GM12892 (cell line): ENCODE measurements around the gene DPP4.

Source experiments
- DNase-seq: peaks from one replicate; pipeline ENCODE4 v3.0.0; 2011; ENCODE audit not compliant: insufficient read length
- FAIRE-seq: peaks from 2 replicates; lab custom pipeline; 2011; peaks lifted over from hg19 to GRCh38; lab: Jason Lieb, UNC
- POLR2A ChIP-seq: IDR thresholded peaks from 2 replicates; pipeline ENCODE4 v1.6.1; 2011; ENCODE audit warnings: low read depth, low read length, control low read depth
- POLR2AphosphoS5 ChIP-seq: IDR thresholded peaks from 2 replicates; pipeline ENCODE4 v1.6.1; 2011; ENCODE audit warnings: low read depth, low read length, control low read depth
- TAF1 ChIP-seq: IDR thresholded peaks from 2 replicates; pipeline ENCODE4 v1.6.1; 2011; ENCODE audit warnings: low read depth, mild to moderate bottlenecking, control low read depth, low read length, borderline replicate concordance

DPP4 gene

GRCh38 chr2:161975813-161976160, 98.2 kb downstream of the DPP4 start:
- FAIRE-seq (no peak), DNase-seq (no peak)
- TF ChIP-seq POLR2A (no peak), TAF1 (no peak), POLR2AphosphoS5 (no peak)

- FAIRE-seq: no peak
- DNase-seq: no peak
- TF ChIP-seq POLR2AphosphoS5 (no peak), TAF1 (no peak), POLR2A (no peak)
These were observed 98.8 kb downstream of the DPP4 start for GRCh38 chr2:161975062-161975812.

GRCh38 chr2:161974461-161974860, 99.6 kb downstream of the DPP4 start:
- no peak for FAIRE-seq

GRCh38 chr2:161972866-161973265, 101.1 kb downstream of the DPP4 start:
- no peak for FAIRE-seq
- TF ChIP-seq POLR2A: no peak
- no peak for TF ChIP-seq POLR2AphosphoS5
- TF ChIP-seq TAF1: no peak
- DNase-seq: no peak

More at GRCh38 chr2:161974461-161974860, 99.6 kb downstream of the DPP4 start:
- no peak for DNase-seq
- TF ChIP-seq TAF1 (no peak), POLR2AphosphoS5 (no peak), POLR2A (no peak)

- FAIRE-seq (no peak), DNase-seq (no peak)
- TF ChIP-seq POLR2A (no peak), TAF1 (no peak), POLR2AphosphoS5 (no peak)
These were observed 101.8 kb downstream of the DPP4 start for GRCh38 chr2:161972232-161972631.

GRCh38 chr2:161971551-161971950, 102.5 kb downstream of the DPP4 start:
- no peak for TF ChIP-seq POLR2AphosphoS5
- TF ChIP-seq POLR2A: no peak
- no peak for TF ChIP-seq TAF1
- no peak for DNase-seq
- no peak for FAIRE-seq

GRCh38 chr2:161969159-161969558, 104.9 kb downstream of the DPP4 start:
- DNase-seq: no peak
- FAIRE-seq: no peak
- no peak for TF ChIP-seq POLR2A
- no peak for TF ChIP-seq POLR2AphosphoS5
- no peak for TF ChIP-seq TAF1

- TF ChIP-seq TAF1 (no peak), POLR2AphosphoS5 (no peak), POLR2A (no peak)
- FAIRE-seq: no peak
- no peak for DNase-seq
These were observed 108.0 kb downstream of the DPP4 start for GRCh38 chr2:161965994-161966393.

GRCh38 chr2:161964160-161964559, 109.9 kb downstream of the DPP4 start:
- FAIRE-seq (no peak), DNase-seq (no peak)
- TF ChIP-seq TAF1 (no peak), POLR2A (no peak), POLR2AphosphoS5 (no peak)

GRCh38 chr2:161962160-161962559, 111.9 kb downstream of the DPP4 start:
- no peak for TF ChIP-seq POLR2AphosphoS5
- TF ChIP-seq POLR2A: no peak
- FAIRE-seq: no peak
- DNase-seq: no peak

- no peak for TF ChIP-seq POLR2AphosphoS5
- no peak for TF ChIP-seq POLR2A
- TF ChIP-seq TAF1: no peak
- FAIRE-seq (no peak), DNase-seq (no peak)
These were observed 113.0 kb downstream of the DPP4 start for GRCh38 chr2:161961061-161961460.

- TF ChIP-seq POLR2AphosphoS5 (no peak), POLR2A (no peak), TAF1 (no peak)
- DNase-seq (no peak), FAIRE-seq (no peak)
These were observed 117.3 kb downstream of the DPP4 start for GRCh38 chr2:161956738-161957137.

GRCh38 chr2:161955211-161955610, 118.8 kb downstream of the DPP4 start:
- FAIRE-seq (no peak), DNase-seq (no peak)
- TF ChIP-seq POLR2A (no peak), TAF1 (no peak), POLR2AphosphoS5 (no peak)
